GM12891 (cell line): Measurements from ENCODE around the gene SNX12.

Experiments
- PAX5 ChIP-seq: IDR thresholded peaks from 2 replicates; pipeline ENCODE4 v1.6.1; 2011; ENCODE audit warnings: low read length, moderate library complexity, mild to moderate bottlenecking; ENCODE audit not compliant: insufficient read depth, severe bottlenecking
- POLR2A ChIP-seq: IDR thresholded peaks from 2 replicates; pipeline ENCODE4 v1.6.1; 2011; ENCODE audit warnings: low read depth, low read length, control low read depth
- POLR2AphosphoS5 ChIP-seq: IDR thresholded peaks from 2 replicates; pipeline ENCODE4 v1.6.1; 2011; ENCODE audit warnings: low read depth, low read length, control low read depth
- SPI1 ChIP-seq: IDR thresholded peaks from 2 replicates; pipeline ENCODE4 v1.6.1; 2011; ENCODE audit warnings: low read depth, low read length, control low read depth
- TAF1 ChIP-seq: IDR thresholded peaks from 2 replicates; pipeline ENCODE4 v1.6.1; 2011; ENCODE audit warnings: low read depth, low read length, control low read depth

DNA sequence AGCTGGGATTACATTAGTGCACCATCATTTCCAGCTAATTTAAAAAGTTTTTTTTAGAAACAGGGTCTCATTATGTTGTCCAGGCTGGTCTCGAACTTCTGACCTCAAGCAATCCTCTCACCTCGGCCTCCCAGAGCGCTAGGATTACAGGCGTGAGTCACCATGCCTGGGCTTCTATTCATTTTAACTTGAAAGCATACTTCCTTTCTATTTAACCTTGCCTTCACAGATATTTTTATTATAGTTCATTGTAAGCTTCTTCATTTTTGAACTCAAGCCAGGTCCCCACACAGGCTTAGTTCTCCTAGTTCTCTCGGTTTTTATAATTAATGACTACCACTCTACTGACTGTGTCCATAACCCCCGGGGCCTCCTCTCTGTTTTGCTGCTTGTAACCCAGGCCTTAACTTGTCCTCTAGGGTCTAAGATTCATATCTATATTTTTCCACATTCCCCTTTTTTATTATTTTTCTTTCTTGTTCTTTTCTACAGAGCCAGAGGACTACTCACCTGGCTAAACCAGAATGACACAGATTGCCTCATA lies 50.7 kb downstream of the SNX12 start:
- TF ChIP-seq POLR2A: no peak
- no peak for TF ChIP-seq POLR2AphosphoS5
- no peak for TF ChIP-seq TAF1
- no peak for TF ChIP-seq SPI1
- no peak for TF ChIP-seq PAX5
